Testis (tissue), 2 donors: ENCODE measurements around the gene NUDT8.
"Not testable (repeated sequence)": the region's sequence is repeated elsewhere in the genome, so short reads cannot be mapped to it uniquely, and the experiment has no call there.

Experiments
- CTCF ChIP-seq, 3 experiments: fragments of 450-650 bp in 2 of 3; fragments of 200-600 bp in 1 of 3; sonication (generic) in 1 of 3; IDR thresholded peaks; one replicate each; pipeline ENCODE4 v1.5.1; 2016 to 2019; ENCODE audit warnings: antibody characterized with exemption in 3 of 3, mild to moderate bottlenecking in 2 of 3, moderate library complexity in 1 of 3
- POLR2A ChIP-seq: fragments of 450-650 bp; IDR thresholded peaks from one replicate; pipeline ENCODE4 v1.6.1; 2017; ENCODE audit warnings: antibody characterized with exemption, mild to moderate bottlenecking, moderate library complexity

- TF ChIP-seq CTCF (IDR thresholded peaks at IDR 0.05); POLR2A: not testable (repeated sequence)
Measured at GRCh38 chr11:67659651-67660165, 30.0 kb upstream of the NUDT8 start.
